K562 (cell line): Measurements from ENCODE around the gene TTC39A. TPM values are rescaled to one million over a fixed set of nuclear protein-coding genes. Genes with fewer than 3 reads are reported as not detected.

ENCODE experiments used
- ATAC-seq: fragments of 200-7000 bp; cut with Tn5 transposase; 3 replicates; pipeline ENCODE4 v1.9.1; 2020; ENCODE audit warnings: moderate library complexity
- BruUV-seq: library from RNA; stranded (reverse); fragments of 400-500 nt; replicated peaks from 2 replicates; lab custom pipeline; 2021; lab: Mats Ljungman, UMichigan
- CTCF ChIA-PET: fragments of 300-600 bp; formaldehyde crosslinking; extraction: SDS; loops from one replicate; lab custom pipeline; 2021; ENCODE audit warnings: low intra/inter-chr PET ratio; lab: Yijun Ruan, JAX
- POLR2A ChIA-PET: fragments of 300-600, 350-650 bp; sonication (Branson Sonifier 250); formaldehyde crosslinking; extraction: SDS; loops from one replicate; lab custom pipeline; 2021; ENCODE audit warnings: antibody characterized with exemption, inconsistent platforms; lab: Yijun Ruan, JAX
- DNase-seq, 4 experiments: peaks; one replicate each; pipeline versions ENCODE4 v3.0.0 to v3.0.0-alpha.2; 2011 to 2018; ENCODE audit warnings: low spot score in 3 of 4, mixed read lengths in 3 of 4; ENCODE audit errors: extremely low read depth in 1 of 4
- FAIRE-seq: peaks from 2 replicates; lab custom pipeline; 2011; peaks lifted over from hg19 to GRCh38; lab: Jason Lieb, UNC
- H2AFZ ChIP-seq: 2 replicates; pipeline ENCODE4 v1.6.0; 2011; ENCODE audit warnings: low read depth, low read length, control low read depth, inconsistent platforms
- H3K27ac ChIP-seq: fragments of 200-600 bp; 3 replicates; pipeline ENCODE4 v1.8.0; 2011; ENCODE audit warnings: low read depth, mild to moderate bottlenecking, control low read depth, inconsistent platforms, low read length, moderate library complexity, mixed read lengths; ENCODE audit errors: extremely low read depth
- H3K27me3 ChIP-seq, 2 experiments: fragments of 300-600 bp in 1 of 2; 2 replicates in 1 of 2; 3 replicates in 1 of 2; pipeline versions ENCODE4 v1.6.0 to v1.8.0; 2011; ENCODE audit warnings: inconsistent platforms in 2 of 2, low read length in 2 of 2, mild to moderate bottlenecking in 1 of 2, mixed read lengths in 1 of 2, moderate library complexity in 1 of 2; ENCODE audit not compliant: control insufficient read depth in 2 of 2, insufficient read depth in 2 of 2
- H3K36me3 ChIP-seq: fragments of 300-600 bp; 3 replicates; pipeline ENCODE4 v1.8.0; 2011; ENCODE audit warnings: mild to moderate bottlenecking, low read length, inconsistent platforms; ENCODE audit not compliant: control insufficient read depth, insufficient read depth
- H3K4me1 ChIP-seq, 2 experiments: fragments of 200-600 bp in 1 of 2; replicated peaks in 1 of 2; 2 replicates in 1 of 2; 3 replicates in 1 of 2; pipeline versions ENCODE4 v1.5.1 to v1.8.0; 2011; ENCODE audit warnings: inconsistent platforms in 2 of 2, low read length in 2 of 2, mild to moderate bottlenecking in 1 of 2, mixed read lengths in 1 of 2, moderate library complexity in 1 of 2; ENCODE audit not compliant: control insufficient read depth in 2 of 2, insufficient read depth in 2 of 2
- H3K4me2 ChIP-seq: 2 replicates; pipeline ENCODE4 v1.6.1; 2011; ENCODE audit warnings: low read length, control low read depth, inconsistent platforms, mixed read lengths; ENCODE audit not compliant: insufficient read depth
- H3K4me3 ChIP-seq: fragments of 200-600 bp; sonication (generic), shearing (Covaris generic); 2 replicates; pipeline ENCODE4 v1.5.1; 2016; ENCODE audit warnings: control low read depth, inconsistent platforms
- H3K79me2 ChIP-seq: fragments of 200-600 bp; 3 replicates; pipeline ENCODE4 v1.8.0; 2011; ENCODE audit warnings: low read length, inconsistent platforms; ENCODE audit not compliant: control insufficient read depth, insufficient read depth
- H3K9ac ChIP-seq, 2 experiments: 2 replicates each; pipeline versions ENCODE4 v1.6.0 to v1.6.1; 2011; ENCODE audit warnings: low read depth in 2 of 2, low read length in 2 of 2, control low read depth in 1 of 2, inconsistent platforms in 1 of 2, mild to moderate bottlenecking in 1 of 2, mixed read lengths in 1 of 2; ENCODE audit not compliant: insufficient read depth in 1 of 2
- H3K9me1 ChIP-seq: one replicate; pipeline ENCODE4 v1.6.0; 2011; ENCODE audit warnings: inconsistent platforms, mild to moderate bottlenecking, low read length, moderate library complexity; ENCODE audit not compliant: control insufficient read depth, insufficient read depth
- H3K9me3 ChIP-seq: replicated peaks from 2 replicates; pipeline ENCODE4 v1.5.1; 2011; ENCODE audit warnings: low read depth, low read length, inconsistent platforms; ENCODE audit not compliant: control insufficient read depth, insufficient read depth
- H4K20me1 ChIP-seq: replicated peaks from 2 replicates; pipeline ENCODE4 v1.6.1; 2011; ENCODE audit warnings: low read length, inconsistent platforms, mixed read lengths; ENCODE audit not compliant: control insufficient read depth, insufficient read depth
- BRD9 ChIP-seq: fragments of 450-650 bp; IDR thresholded peaks from 2 replicates; pipeline ENCODE4 v1.6.1; 2018; ENCODE audit warnings: low read depth; ENCODE audit not compliant: partially characterized antibody
- CBX2 ChIP-seq: fragments of 200-600 bp; sonication (generic); IDR thresholded peaks from one replicate; pipeline ENCODE4 v1.6.1; 2012; ENCODE audit warnings: mild to moderate bottlenecking, low read length, inconsistent platforms; ENCODE audit not compliant: insufficient read depth, poor library complexity, severe bottlenecking
- FOXJ3 ChIP-seq: sonication (generic); formaldehyde crosslinking; IDR thresholded peaks from 2 replicates; pipeline ENCODE4 v1.4.0; 2020; ENCODE audit warnings: mild to moderate bottlenecking, missing genetic modification reagents
- MEIS2 ChIP-seq: fragments of 450-650 bp; IDR thresholded peaks from 2 replicates; pipeline ENCODE4 v1.6.1; 2014; ENCODE audit warnings: mild to moderate bottlenecking; ENCODE audit not compliant: partially characterized antibody
- TBL1XR1 ChIP-seq, 2 experiments: IDR thresholded peaks; 2 replicates each; pipeline ENCODE4 v1.6.1; 2012; ENCODE audit warnings: improper control_type of control experiment in 2 of 2, low read length in 2 of 2, mild to moderate bottlenecking in 1 of 2
- WGBS: fragments of 100-300 bp; shearing (Covaris generic); methylation state at CpG from one replicate; pipeline ENCODE4 v1.1.6; 2016; ENCODE audit warnings: low coverage, mixed read lengths; ENCODE audit not compliant: insufficient coverage; ENCODE audit errors: missing lambda C conversion rate; 5-methylcytosine and 5-hydroxymethylcytosine counted together
- in situ Hi-C: fragments of 300-500 bp; cut with MboI; formaldehyde crosslinking; loops from 4 replicates; pipeline ENCODE4 v1.15.0; 2018; ENCODE audit warnings: inconsistent platforms, mixed read lengths
- intact Hi-C: fragments of 100-400 bp; cut with micrococcal nuclease; formaldehyde crosslinking; loops from 2 replicates; pipeline ENCODE4 v1.14.2; 2022
- polyA plus RNA-seq, 8 experiments: library from polyadenylated mRNA; depleted of rRNA in 4 of 8; stranded (reverse) in 5 of 8; unstranded in 3 of 8; fragments of >200 nt; fragmentation: Nextera tagmentation in 2 of 8; fragmentation: Illumina TruSeq in 1 of 8; extraction: Ambion mirVana in 2 of 8; extraction: Trizol in 1 of 8; gene quantifications; 2 replicates each; pipeline versions ENCODE4 v1.2.1 to v1.2.3, GENCODE V29; 2011 to 2014; ENCODE audit warnings: inconsistent platforms in 1 of 8, missing spikeins in 1 of 8
- total RNA-seq, 7 experiments: library from RNA; depleted of rRNA in 6 of 7; stranded (reverse); fragments of >200 nt in 6 of 7; fragmentation: Illumina TruSeq in 2 of 7; extraction: Trizol in 2 of 7; gene quantifications; 2 replicates each; pipeline versions ENCODE4 v1.2.1 to v1.2.3, GENCODE V29; 2011 to 2021; ENCODE audit warnings: low replicate concordance in 1 of 7
- TF ChIP-seq, protein P1 (sequence below): fragments of 450-650 bp; IDR thresholded peaks from 2 replicates; pipeline ENCODE4 v1.6.1; 2016
- TF ChIP-seq, protein P2 (sequence below): fragments of 450-650 bp; formaldehyde crosslinking; IDR thresholded peaks from 2 replicates; pipeline ENCODE4 v1.4.0; 2022; ENCODE audit warnings: mild to moderate bottlenecking, moderate library complexity
- TF ChIP-seq, protein P3 (sequence below): sonication (generic); formaldehyde crosslinking; IDR thresholded peaks from 2 replicates; pipeline ENCODE4 v1.8.0; 2022; ENCODE audit warnings: mild to moderate bottlenecking, missing genetic modification reagents
- TF ChIP-seq, protein P4 (sequence below): fragments of 250-450 bp; sonication (Bioruptor Pico); IDR thresholded peaks from 2 replicates; pipeline ENCODE4 v1.9.0; 2021; ENCODE audit warnings: mild to moderate bottlenecking, inconsistent platforms

The TTC39A gene
- total and polyA plus RNA-seq, 9 of the 15 experiments (the other 6 are each of a cell fraction or from before 2014, with no cell fraction given), result 0.18 to 0.82 (median 0.35) TPM

DNA sequence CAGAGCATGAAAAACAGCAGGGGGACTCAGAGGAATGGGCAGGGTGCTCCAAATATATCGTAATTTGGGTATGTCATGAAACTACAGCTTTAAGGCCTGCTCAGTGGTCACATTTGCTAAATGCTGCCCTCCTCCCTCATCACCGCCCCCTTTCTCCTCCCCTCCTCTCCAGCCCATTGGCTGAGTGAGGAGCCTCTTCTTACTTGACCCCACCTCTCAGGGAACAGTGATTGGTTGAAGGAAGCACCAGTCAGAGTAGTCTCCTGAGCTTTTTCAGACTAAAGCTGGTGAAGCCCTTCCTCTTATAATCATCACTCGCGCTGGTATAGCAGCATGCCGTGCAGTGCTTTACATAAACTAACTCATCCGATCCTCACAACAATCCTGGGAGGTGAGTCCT lies 10.0 kb upstream of the TTC39A start:
- peaks cover 0 to 8% of the 10 kb centered on the region in 2 experiments; a peak in 3 of 5 replicates for H3K27me3 ChIP-seq
- ChIA-PET CTCF (no interaction called here), POLR2A (interaction anchor here (2.0 kb wide), 1 partner anchor 9 kb away, joined by 7 read pairs; no protein-coding TSS in a partner anchor)
- no peak overlapping the region for H3K4me3 ChIP-seq
- H3K9me3 ChIP-seq, result no peaks in the 10 kb centered on the region
- in situ Hi-C loops (loop anchor here (10.0 kb wide), 1 partner anchor 194 kb away; no protein-coding TSS in a partner anchor), intact Hi-C loops (loop anchor here (5.0 to 10.0 kb wide), 2 partner anchors 182 to 424 kb away; no protein-coding TSS in a partner anchor)
- H3K79me2 ChIP-seq, result no peaks in the 10 kb centered on the region
- TF ChIP-seq, protein P1, sequence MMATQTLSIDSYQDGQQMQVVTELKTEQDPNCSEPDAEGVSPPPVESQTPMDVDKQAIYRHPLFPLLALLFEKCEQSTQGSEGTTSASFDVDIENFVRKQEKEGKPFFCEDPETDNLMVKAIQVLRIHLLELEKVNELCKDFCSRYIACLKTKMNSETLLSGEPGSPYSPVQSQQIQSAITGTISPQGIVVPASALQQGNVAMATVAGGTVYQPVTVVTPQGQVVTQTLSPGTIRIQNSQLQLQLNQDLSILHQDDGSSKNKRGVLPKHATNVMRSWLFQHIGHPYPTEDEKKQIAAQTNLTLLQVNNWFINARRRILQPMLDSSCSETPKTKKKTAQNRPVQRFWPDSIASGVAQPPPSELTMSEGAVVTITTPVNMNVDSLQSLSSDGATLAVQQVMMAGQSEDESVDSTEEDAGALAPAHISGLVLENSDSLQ, result peak; percentile 66; the same call in 1 of the 2 replicates
- TF ChIP-seq CBX2, result no peak
- H3K9ac ChIP-seq, result no peak overlapping the region
- H3K36me3 ChIP-seq, result no peaks in the 10 kb centered on the region
- no peak overlapping the region for H3K27ac ChIP-seq
- peaks cover 0 to 15% of the 10 kb centered on the region in 2 experiments; a peak in 2 of 5 replicates for H3K4me1 ChIP-seq
- peak; percentile 9; the same call in 1 of the 3 replicates for ATAC-seq
- no peak overlapping the region for H3K4me2 ChIP-seq
- 69% methylated on average over 6 of the region's 6 CpGs for WGBS
- no peak for FAIRE-seq
- H3K9me1 ChIP-seq, result no peaks in the 10 kb centered on the region
- peak in 3 of 4 experiments; percentile 64 to 72 (median 69) for DNase-seq
- H2AFZ ChIP-seq, result no peak overlapping the region
- no TSS peak for BruUV-seq
- H4K20me1 ChIP-seq, result no peaks in the 10 kb centered on the region

DNA sequence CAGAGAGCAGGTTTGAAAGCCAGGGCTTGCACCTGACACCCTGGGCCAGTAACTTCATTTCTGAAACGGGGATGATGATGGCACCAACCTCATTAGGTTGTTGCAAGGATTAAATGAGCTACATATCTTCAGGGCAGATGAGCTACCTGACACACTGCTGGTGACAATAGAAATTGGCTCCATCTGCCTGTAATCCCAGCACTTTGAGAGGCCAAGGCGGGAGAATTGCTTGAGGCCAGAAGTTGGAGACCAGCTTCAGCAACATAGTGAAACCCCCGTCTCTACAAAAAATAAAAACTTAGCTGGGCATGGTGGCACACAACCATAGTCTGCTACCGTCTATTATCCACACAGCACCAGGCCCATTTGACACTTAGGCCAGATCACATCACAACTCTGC lies 6.3 kb upstream of the TTC39A start:
- Histone ChIP-seq H3K27ac (no peak overlapping the region), H3K9me1 (no peaks in the 10 kb centered on the region), H4K20me1 (no peaks in the 10 kb centered on the region), H3K36me3 (no peaks in the 10 kb centered on the region), H3K4me3 (no peak overlapping the region), H3K27me3 (no peaks in the 10 kb centered on the region), H2AFZ (no peak overlapping the region), H3K4me2 (no peak overlapping the region), H3K4me1 (peaks cover 8 to 9% of the 10 kb centered on the region in 2 experiments), H3K9ac (no peak overlapping the region), H3K9me3 (no peaks in the 10 kb centered on the region), H3K79me2 (no peaks in the 10 kb centered on the region)
- CTCF ChIA-PET, result no interaction called here
- whole genome bisulfite sequencing, result 24% methylated on average over 4 of the region's 4 CpGs
- FAIRE-seq (no peak), DNase-seq (no peak), ATAC-seq (no peak)
- no TSS peak for BruUV-seq
- in situ Hi-C loops, result no loop called here
- POLR2A ChIA-PET, result interaction anchor here (0.7 to 1.6 kb wide), 4 partner anchors 9 to 872 kb away, joined by 3 to 6 read pairs (median 3); no protein-coding TSS in a partner anchor
- intact Hi-C loops, result no loop called here
- no peak for TF ChIP-seq BRD9
- TF ChIP-seq, protein P2, sequence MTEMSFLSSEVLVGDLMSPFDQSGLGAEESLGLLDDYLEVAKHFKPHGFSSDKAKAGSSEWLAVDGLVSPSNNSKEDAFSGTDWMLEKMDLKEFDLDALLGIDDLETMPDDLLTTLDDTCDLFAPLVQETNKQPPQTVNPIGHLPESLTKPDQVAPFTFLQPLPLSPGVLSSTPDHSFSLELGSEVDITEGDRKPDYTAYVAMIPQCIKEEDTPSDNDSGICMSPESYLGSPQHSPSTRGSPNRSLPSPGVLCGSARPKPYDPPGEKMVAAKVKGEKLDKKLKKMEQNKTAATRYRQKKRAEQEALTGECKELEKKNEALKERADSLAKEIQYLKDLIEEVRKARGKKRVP (CRISPR knock-in tag), result no peak
- TF ChIP-seq FOXJ3 (CRISPR knock-in tag), result no peak
- TF ChIP-seq TBL1XR1 (IDR thresholded peaks at IDR 0.05; ENCODE audit: low read length in 2 of 2), result no peak
- no peak for TF ChIP-seq MEIS2
- TF ChIP-seq, protein P3, sequence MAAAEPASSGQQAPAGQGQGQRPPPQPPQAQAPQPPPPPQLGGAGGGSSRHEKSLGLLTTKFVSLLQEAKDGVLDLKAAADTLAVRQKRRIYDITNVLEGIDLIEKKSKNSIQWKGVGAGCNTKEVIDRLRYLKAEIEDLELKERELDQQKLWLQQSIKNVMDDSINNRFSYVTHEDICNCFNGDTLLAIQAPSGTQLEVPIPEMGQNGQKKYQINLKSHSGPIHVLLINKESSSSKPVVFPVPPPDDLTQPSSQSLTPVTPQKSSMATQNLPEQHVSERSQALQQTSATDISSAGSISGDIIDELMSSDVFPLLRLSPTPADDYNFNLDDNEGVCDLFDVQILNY, result no peak
- TF ChIP-seq, protein P4, sequence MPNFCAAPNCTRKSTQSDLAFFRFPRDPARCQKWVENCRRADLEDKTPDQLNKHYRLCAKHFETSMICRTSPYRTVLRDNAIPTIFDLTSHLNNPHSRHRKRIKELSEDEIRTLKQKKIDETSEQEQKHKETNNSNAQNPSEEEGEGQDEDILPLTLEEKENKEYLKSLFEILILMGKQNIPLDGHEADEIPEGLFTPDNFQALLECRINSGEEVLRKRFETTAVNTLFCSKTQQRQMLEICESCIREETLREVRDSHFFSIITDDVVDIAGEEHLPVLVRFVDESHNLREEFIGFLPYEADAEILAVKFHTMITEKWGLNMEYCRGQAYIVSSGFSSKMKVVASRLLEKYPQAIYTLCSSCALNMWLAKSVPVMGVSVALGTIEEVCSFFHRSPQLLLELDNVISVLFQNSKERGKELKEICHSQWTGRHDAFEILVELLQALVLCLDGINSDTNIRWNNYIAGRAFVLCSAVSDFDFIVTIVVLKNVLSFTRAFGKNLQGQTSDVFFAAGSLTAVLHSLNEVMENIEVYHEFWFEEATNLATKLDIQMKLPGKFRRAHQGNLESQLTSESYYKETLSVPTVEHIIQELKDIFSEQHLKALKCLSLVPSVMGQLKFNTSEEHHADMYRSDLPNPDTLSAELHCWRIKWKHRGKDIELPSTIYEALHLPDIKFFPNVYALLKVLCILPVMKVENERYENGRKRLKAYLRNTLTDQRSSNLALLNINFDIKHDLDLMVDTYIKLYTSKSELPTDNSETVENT, result no peak
